ENCODE data around the gene TASOR.

- TF ChIP-seq GATA2 (IDR thresholded peaks at IDR 0.05; ENCODE audit: low read depth, low read length) (no peak), GATA3 (IDR thresholded peaks at IDR 0.05; ENCODE audit: low read depth, low read length) (no peak)
Measured at GRCh38 chr3:56682462-56683121, 473 bp downstream of the TASOR start.
